ENCODE measurements around the gene MGAT5B.
"Not testable (repeated sequence)": the region's sequence is repeated elsewhere in the genome, so short reads cannot be mapped to it uniquely, and the experiment has no call there.

Gene MGAT5B

DNA sequence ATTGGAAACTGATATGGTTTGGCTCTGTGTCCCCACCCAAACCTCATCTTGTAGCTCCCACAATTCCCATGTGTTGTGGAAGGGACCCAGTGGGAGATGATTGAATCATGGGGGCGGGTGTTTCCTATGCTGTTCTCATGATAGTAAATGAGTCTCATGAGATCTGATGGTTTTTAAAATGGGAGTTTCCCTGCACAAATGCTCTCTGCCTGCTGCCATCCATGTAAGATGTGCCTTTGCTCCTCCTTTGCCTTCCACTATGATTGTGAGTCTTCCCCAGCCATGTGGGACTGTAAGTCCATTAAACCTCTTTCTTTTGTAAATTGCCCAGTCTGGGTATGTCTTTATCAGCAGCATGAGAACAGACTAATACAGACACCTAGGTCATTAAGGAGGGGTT is 109.8 kb downstream of the MGAT5B start:
- DNase-seq (ENCODE audit: low spot score) = not testable (repeated sequence)

DNA sequence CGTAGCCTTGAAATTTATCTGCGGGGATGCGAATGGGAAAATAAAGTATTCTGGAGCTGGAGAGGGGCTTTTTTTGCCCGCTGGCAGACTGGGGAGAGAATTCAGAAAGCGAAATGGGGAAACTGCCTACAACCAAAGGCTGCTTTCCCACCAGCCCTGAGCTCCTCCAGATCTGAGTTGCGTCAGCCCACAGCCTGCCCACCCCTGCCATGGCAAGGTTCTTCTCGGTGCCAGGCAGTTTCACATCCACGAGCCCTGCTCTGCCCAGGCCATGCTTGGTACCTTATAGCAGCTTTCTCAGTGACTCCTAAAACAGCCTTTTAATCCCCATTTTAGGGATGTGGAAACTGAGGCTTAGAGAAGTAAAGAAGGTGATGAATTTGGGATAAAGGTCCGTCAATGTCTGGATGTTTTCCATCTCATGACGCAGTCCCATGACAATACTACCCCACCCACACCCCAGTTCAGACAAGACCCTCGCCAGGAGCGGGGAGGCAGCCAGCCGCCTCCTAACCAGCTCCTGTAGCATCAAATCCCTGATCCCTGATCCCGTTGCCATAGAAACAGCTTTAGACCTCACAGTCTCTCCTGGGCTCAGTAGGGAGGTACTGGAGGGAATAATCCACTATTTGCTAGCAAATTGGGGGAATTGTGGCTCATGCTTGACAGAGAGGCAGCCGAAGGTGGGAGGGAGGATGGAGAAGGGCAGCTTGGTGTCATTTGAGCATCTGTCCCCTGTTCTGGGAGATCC is 113.5 kb downstream of the MGAT5B start:
- no peak for DNase-seq (ENCODE audit: low spot score)

DNA sequence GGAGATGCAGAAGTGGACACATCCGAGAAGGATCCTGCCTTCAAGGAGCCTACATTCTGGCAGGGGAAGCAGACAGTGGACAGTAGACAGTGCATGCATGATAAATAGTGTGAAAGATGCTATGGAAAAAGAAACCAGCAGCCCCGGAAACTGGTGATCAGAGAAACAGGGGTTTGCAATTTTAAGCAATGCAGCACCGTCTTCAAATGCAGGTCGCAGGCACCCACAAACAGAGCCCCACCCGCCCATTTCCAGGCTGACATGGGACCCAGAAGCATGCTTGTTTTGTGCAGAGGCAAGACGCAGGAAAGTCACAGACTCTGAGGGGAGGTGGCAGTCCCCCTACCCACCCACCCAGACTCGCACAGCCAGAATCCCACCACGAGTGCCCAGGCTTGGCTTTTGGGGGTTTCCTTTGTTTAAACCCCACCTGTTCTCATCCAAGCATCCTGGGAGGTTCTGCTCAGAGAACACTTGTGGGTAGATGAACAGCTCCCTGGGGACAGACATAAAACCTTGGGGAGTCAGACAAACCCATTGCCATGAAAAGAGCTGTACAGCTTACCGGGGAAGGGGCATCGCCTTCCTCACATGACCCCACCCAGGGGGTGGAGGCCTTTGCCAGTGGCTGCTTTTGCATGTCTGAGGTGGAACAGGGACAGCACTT is 114.3 kb downstream of the MGAT5B start:
- DNase-seq (ENCODE audit: low spot score) = no peak

DNA sequence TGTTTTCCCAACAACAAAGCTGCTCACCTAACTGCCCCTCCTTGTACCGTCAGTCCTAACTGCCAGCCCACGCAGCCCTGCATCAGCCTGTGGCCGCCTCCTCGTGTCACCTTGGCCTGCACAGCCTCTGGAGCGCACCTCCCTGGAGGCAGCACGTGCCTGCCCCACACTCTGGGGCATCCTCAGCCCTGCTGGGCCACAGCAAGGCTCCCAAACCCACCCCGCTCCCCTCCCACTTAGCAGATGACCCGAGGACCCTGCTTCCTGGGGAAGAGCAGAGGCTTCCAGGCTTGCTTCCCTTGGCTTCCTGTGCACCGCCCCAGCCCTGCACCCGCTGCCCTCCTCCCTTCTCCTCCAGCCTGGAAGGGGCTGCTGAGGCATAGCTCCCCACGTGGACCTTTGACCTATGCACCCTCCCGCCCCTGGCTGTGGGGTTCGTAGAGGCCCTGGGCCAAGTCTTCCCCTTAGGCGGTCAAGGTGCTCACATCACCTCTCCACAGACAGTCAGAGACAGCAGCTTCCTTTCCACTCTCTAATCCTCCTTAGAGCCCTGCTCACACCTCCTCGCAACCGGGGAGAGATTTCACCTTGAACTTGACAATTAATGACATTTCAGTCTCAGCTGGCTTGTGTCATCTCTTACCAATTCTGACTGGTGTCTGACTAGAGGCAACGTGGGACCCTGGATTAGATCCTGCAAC is 115.0 kb downstream of the MGAT5B start:
- no peak for DNase-seq (ENCODE audit: low spot score)

DNA sequence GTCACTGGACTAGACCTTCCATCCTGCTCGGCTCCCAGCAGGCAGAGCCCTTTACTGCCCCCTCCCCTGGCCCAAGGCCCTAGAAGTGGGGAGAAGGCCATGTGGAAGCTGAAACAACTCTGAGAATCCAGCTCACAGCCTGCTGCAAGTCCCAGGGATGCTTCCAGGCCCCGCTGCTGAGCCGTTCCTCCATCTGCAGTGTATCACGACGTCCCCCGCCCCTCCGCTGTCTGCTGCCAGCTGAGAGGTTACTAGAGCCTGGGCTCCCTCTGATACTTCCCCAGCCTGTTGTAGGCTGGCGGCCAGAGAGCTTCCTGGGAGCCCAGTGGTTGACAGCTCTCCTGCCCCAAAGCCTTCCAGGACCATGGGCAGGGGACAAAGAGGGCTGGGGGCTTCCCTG is 118.2 kb downstream of the MGAT5B start:
- no peak for DNase-seq (ENCODE audit: low spot score)

DNA sequence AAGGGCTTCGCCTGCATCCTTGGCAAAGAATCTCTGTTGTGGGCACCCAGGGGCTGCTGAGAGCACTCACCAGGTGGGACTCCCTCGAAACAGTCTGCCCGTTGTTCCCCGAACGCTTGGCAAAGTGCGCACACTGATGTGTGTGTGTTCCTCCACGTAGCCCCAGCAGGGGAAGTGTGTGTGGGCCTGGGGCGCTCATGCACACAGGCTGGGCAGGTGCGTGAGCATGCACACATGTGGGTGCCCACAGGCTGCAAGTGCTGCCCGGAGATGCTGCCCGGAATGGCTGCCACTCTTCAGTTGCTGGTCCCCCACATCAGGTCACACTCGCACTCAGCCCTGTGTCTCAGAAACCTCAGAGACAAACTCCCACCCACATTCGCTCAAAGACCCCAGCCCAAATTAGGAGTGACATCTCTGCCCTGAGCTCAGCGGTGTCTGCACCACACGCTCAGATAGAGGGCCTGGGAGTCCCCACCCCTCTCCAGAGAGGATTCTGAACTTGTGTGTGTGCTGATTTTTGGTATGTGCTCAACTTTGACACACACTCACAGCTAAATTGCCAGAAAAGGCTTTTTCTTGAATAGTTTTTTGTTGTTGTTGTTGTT is 119.4 kb downstream of the MGAT5B start:
- no peak for DNase-seq (ENCODE audit: low spot score)

DNA sequence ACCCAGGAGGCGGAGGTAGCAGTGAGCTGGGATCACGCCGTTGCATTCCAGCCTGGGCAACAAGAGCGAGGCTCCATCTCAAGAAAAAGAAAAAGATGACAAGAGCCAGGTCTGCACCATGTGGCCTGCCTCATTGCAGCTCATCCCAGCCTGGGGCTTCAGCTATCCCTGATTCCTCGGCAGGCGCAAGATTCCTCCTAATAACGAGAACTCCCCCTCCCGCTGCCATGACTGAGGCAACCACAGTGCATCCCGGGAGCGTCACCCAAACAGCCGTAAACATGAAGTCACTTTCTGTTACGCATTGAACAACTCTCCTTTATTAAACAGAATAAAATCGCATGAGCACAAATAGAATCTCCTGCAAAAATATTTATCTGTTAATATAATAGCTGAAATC is 120.6 kb downstream of the MGAT5B start:
- no peak for DNase-seq (ENCODE audit: low spot score)

DNA sequence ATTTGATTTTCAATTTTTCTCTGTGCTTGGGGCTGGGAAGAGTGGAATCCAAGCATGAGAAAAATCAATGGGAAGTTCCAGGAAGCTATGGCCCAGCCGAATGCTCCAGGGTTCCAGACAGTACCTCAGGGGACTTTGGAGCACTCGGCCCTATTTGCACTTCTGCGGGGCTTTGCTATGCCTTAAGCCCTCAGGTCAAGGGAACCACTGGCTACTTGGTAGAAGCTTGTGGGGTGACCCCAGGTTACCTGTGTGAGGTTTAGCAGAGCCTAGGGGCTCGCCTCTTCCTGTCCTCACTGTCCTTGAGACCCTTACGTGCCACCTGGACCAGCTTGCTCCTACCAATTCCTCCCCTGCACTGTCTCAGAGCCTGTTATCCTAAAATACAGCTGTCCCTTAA is 121.3 kb downstream of the MGAT5B start:
- no peak for DNase-seq (ENCODE audit: low spot score)

DNA sequence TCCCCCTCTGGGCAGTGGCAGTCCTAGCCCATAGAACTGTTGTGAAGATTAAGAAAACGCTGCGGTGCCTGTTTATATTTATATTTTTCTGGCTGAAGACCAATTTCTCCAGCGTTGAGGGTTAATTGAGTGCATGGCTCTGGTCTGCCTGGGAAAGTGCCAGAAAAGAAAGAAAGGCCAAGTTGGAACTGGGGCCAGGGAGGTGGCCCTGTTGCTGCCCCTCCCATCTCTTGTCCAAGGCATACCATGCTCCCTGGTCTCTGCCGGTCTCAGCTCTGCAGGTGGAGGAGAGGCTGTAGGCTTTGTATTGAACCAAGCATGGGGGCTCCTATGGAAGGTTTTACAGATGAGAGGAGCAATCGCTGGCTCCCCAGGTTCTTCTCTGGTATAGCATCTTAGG is 124.7 kb downstream of the MGAT5B start:
- no peak for DNase-seq (ENCODE audit: low spot score)

DNA sequence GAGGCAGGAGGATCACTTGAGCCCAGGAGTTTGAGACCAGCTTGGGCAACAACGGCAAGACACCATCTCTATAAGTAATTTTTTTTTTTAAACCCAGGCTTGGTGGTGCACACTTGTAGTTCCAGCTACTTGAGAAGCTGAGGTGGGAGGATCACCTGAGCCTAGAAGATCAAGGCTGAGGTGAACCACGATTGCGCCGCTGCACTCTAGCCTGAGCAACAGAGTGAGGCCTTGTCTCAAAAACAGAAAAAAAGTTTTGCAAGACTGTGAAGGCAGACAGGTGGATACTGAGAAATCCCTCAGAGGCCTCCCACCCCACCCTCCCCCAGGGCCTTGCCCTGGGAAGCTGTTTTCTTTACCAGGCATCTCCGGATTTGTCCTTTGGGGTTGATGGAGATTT is 125.4 kb downstream of the MGAT5B start:
- no peak for DNase-seq (ENCODE audit: low spot score)

DNA sequence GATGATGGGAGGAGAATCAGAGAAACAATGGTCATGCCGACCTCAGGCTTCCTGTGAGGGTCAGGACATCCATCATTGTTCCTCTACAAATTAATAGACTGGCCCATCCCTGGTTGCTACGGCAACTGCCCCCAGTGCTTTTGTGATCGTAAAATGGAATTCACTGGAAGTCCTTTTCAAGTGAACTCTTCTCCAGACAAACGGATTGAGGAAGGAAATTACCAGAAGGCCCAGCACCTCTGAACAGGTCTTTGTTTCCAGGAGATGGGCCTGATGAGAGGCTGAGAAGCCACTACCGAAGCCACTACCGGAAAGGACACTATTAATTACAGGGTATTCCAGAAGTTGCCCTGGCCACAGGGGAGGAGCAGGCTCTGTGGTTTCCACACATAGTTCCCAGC is 126.0 kb downstream of the MGAT5B start:
- DNase-seq (ENCODE audit: low spot score) = no peak

DNA sequence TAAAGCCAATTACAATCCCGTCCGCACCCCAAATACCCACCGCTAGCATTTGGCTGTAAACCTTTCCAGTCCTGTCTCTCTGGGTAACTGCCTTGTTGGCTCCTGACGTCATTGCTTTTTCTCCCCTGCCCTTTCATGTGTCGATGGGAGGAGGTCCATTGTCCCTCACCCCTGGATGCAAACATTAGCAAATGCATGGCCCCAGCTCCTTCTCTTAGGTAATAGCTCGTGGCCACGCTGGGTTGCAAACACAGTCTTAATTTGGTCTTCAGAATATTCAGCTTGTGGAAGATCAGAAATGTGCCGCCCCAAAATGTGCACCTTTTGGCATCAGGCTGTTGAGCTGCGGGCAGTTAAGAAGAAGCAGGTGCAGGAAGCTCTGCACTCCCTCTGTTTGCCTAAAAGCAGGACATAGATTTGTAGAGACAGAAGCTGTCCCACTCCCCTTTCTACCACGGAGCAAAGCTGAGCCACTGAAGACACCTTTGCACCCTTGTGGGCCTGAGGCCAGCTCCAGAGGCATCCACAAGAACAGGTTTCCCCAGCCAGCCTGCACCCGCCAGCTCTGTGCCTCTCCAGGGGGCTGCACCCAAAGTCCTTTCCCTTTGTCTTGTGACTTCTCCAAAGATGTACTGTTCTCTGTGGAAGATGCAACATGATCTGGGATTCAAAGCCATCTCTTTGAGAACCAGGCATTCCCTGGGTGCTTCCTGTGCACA is 127.3 kb downstream of the MGAT5B start:
- DNase-seq (ENCODE audit: low spot score) = no peak

DNA sequence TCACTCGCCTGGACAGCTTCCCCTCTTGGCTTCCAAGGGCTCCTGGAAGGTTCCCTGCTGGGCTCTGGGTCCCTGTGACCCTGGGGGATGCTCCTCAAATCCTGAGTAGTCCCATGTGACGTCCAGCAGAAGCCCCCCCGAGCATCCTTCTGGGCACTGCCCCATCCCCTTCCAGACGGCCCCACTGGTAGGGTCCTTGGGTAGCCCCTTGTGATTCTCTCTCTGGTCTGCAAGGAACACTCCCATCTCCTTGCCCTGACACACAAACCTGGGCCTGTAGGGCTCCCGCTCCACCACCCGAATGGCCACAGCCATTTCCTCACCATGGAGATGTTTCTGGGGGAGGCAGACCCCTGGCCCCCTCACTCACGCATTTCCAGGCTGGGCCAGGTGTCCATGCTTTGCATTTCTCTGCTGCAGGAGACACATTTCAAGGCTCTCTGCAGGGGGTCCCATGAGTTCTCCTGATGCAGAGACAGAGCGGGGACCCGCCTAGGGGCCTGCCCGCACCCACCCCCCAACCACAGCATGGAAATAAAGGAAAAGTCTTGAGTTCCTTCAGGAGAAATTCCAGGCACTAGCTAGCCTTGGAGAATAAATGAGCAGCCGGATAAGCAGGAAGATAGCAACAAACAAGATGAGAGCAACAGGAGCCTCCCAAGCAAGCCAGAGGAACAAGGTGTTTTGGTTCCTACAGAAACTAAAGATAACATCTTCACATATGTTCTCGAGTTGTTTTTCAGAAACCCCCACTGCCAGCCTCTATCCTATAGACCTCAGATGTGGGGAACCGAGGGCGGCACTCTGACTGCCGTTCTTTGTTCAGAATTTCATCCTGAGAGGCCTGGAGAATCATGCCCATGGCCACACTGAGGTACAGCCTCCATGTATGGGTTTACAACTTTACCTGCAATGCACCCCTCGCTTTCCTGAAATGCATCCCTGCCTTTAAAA is 128.8 kb downstream of the MGAT5B start:
- DNase-seq (ENCODE audit: low spot score) = no peak

DNA sequence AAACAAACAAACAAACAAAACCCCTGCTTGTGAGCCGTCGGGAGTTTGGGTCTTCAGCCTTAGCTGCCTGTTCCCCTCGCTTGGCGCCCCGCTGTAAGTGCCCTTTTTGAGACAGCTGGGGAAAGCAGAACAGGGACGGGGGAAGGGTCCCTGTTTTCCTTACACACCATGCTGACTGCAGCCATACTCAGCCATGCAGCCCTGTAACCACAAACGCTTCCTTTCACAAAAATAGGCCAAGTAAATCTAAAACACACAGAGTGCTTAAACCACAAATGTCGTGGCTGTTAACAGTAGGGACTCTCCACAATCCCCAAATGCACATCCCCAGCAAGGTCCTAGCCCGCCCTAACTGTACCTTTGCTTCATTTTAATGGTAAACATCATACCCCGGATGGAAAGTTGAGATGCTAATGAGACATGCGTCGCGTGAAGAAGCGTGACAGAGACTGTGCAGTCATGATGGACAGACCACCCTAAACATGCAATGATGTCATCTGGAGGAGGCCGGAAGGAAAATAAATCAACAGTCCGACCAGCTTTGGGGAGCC is 129.9 kb downstream of the MGAT5B start:
- no peak for DNase-seq (ENCODE audit: low spot score)

DNA sequence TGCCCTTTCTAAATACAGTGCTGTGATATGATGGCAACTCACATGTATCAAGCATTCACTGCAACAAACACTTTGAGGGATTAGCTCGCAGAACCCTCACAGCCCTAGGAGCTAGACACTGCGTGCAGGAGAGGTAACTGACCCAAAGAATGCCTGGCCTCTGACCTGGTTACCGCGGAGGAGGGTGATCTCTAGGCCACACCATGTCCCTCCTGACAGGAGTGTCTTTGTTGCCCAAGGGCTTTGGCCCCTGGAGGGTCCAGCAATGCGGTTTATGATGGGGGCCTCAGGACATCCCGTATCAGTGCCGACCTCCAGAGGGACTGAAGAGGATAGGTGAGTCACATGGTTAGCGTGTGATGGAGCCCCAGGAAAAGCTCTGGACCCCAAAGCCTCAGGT is 130.6 kb downstream of the MGAT5B start:
- no peak for DNase-seq (ENCODE audit: low spot score)
